ENCODE data around the gene XPC. TPM values are rescaled to one million over a fixed set of nuclear protein-coding genes. Genes with fewer than 3 reads are reported as not detected.

The XPC gene
- total RNA-seq, 1 donor from 2014 or later = 31.8 TPM

- Histone ChIP-seq H3K4me1 (peaks cover 15% of the 10 kb centered on the region), H3K4me3 (no peak overlapping the region), H3K9me3 (no peaks in the 10 kb centered on the region), H3K27me3 (ENCODE audit: low read depth) (no peaks in the 10 kb centered on the region), H3K27ac (no peak overlapping the region), H3K36me3 (peaks cover 98% of the 10 kb centered on the region)
- intact Hi-C loops (cut with DNase I) = no loop called here
- TF ChIP-seq CTCF (IDR thresholded peaks at IDR 0.05) = no peak
- DNase-seq = no peak
- no peak for ATAC-seq
Observed at GRCh38 chr3:14132120-14132519, 46.3 kb downstream of the XPC start.

GRCh38 chr3:14131134-14131533, 47.3 kb downstream of the XPC start:
- H3K4me1 ChIP-seq = peaks cover 25% of the 10 kb centered on the region
- ATAC-seq (no peak), DNase-seq (no peak)
- intact Hi-C loops (cut with DNase I) = no loop called here
- no peak overlapping the region for H3K4me3 ChIP-seq
- TF ChIP-seq CTCF (IDR thresholded peaks at IDR 0.05) = no peak
- no peaks in the 10 kb centered on the region for H3K9me3 ChIP-seq
- H3K27ac ChIP-seq = no peak overlapping the region
- no peaks in the 10 kb centered on the region for H3K27me3 ChIP-seq (ENCODE audit: low read depth)
- peaks cover 88% of the 10 kb centered on the region for H3K36me3 ChIP-seq

GRCh38 chr3:14130707-14131106, 47.7 kb downstream of the XPC start:
- no peak for TF ChIP-seq CTCF (IDR thresholded peaks at IDR 0.05)
- H3K27ac ChIP-seq = no peak overlapping the region
- DNase-seq (no peak), ATAC-seq (no peak)
- peaks cover 29% of the 10 kb centered on the region for H3K4me1 ChIP-seq
- no peak overlapping the region for H3K4me3 ChIP-seq
- intact Hi-C loops (cut with DNase I) = no loop called here
- no peaks in the 10 kb centered on the region for H3K9me3 ChIP-seq
- no peaks in the 10 kb centered on the region for H3K27me3 ChIP-seq (ENCODE audit: low read depth)
- H3K36me3 ChIP-seq = peaks cover 83% of the 10 kb centered on the region

GRCh38 chr3:14130230-14130629, 48.2 kb downstream of the XPC start:
- TF ChIP-seq CTCF (IDR thresholded peaks at IDR 0.05) = no peak
- Histone ChIP-seq H3K9me3 (no peaks in the 10 kb centered on the region), H3K36me3 (peaks cover 79% of the 10 kb centered on the region), H3K4me1 (peaks cover 31% of the 10 kb centered on the region), H3K27me3 (ENCODE audit: low read depth) (no peaks in the 10 kb centered on the region), H3K27ac (no peak overlapping the region), H3K4me3 (no peak overlapping the region)
- intact Hi-C loops (cut with DNase I) = no loop called here
- DNase-seq (no peak), ATAC-seq (no peak)

- intact Hi-C loops (cut with DNase I) = no loop called here
- no peak for TF ChIP-seq CTCF (IDR thresholded peaks at IDR 0.05)
- H3K27ac ChIP-seq = no peak overlapping the region
- H3K9me3 ChIP-seq = no peaks in the 10 kb centered on the region
- peaks cover 31% of the 10 kb centered on the region for H3K4me1 ChIP-seq
- DNase-seq (no peak), ATAC-seq (no peak)
- H3K4me3 ChIP-seq = no peak overlapping the region
- no peaks in the 10 kb centered on the region for H3K27me3 ChIP-seq (ENCODE audit: low read depth)
- peaks cover 69% of the 10 kb centered on the region for H3K36me3 ChIP-seq
Observed at GRCh38 chr3:14129296-14129695, 49.1 kb downstream of the XPC start.

- Histone ChIP-seq H3K27me3 (ENCODE audit: low read depth) (no peaks in the 10 kb centered on the region), H3K4me1 (peaks cover 35% of the 10 kb centered on the region), H3K4me3 (no peak overlapping the region), H3K9me3 (no peaks in the 10 kb centered on the region), H3K27ac (no peak overlapping the region), H3K36me3 (peaks cover 64% of the 10 kb centered on the region)
- DNase-seq (no peak), ATAC-seq (no peak)
- TF ChIP-seq CTCF (IDR thresholded peaks at IDR 0.05) = no peak
- intact Hi-C loops (cut with DNase I) = no loop called here
Observed at GRCh38 chr3:14128724-14129123, 49.7 kb downstream of the XPC start.
